Liver (tissue), 3 donors: Measurements from ENCODE around the gene NLGN1.

Experiments
- CTCF ChIP-seq: fragments of 150-350 bp; IDR thresholded peaks from 2 replicates; pipeline ENCODE4 v1.5.1; 2017; ENCODE audit warnings: improper control_type of control experiment, low read depth, low read length; ENCODE audit not compliant: missing input control
- EGR1 ChIP-seq, 2 donors: IDR thresholded peaks; 2 replicates each; pipeline ENCODE4 v1.6.1; 2016 to 2018; ENCODE audit warnings: antibody characterized with exemption in 2 of 2, low read depth in 2 of 2
- FOXA1 ChIP-seq: IDR thresholded peaks from 2 replicates; pipeline ENCODE4 v1.6.1; 2016; ENCODE audit warnings: antibody characterized with exemption
- GABPA ChIP-seq, 2 donors: IDR thresholded peaks in 1 of 2; conservative IDR thresholded peaks in 1 of 2; 2 replicates each; pipeline ENCODE4 v1.6.1; 2016; ENCODE audit warnings: antibody characterized with exemption in 2 of 2, mild to moderate bottlenecking in 1 of 2, moderate library complexity in 1 of 2
- JUND ChIP-seq, 2 donors: IDR thresholded peaks; 2 replicates each; pipeline ENCODE4 v1.6.1; 2016; ENCODE audit warnings: antibody characterized with exemption in 2 of 2
- MAX ChIP-seq: IDR thresholded peaks from 2 replicates; pipeline ENCODE4 v1.6.1; 2016; ENCODE audit warnings: antibody characterized with exemption
- NR2F2 ChIP-seq: IDR thresholded peaks from 2 replicates; pipeline ENCODE4 v1.6.1; 2016; ENCODE audit warnings: antibody characterized with exemption
- REST ChIP-seq: IDR thresholded peaks from 2 replicates; pipeline ENCODE4 v1.6.1; 2016; ENCODE audit warnings: antibody characterized with exemption, mild to moderate bottlenecking
- SP1 ChIP-seq: IDR thresholded peaks from 2 replicates; pipeline ENCODE4 v1.6.1; 2018; ENCODE audit warnings: antibody characterized with exemption, mild to moderate bottlenecking
- TAF1 ChIP-seq: conservative IDR thresholded peaks from 2 replicates; pipeline ENCODE4 v1.6.1; 2016; ENCODE audit warnings: antibody characterized with exemption, mild to moderate bottlenecking
- YY1 ChIP-seq: IDR thresholded peaks from 2 replicates; pipeline ENCODE4 v1.6.1; 2016; ENCODE audit warnings: antibody characterized with exemption, mild to moderate bottlenecking
- donor health status: healthy.
- donor health status: healthy.

GRCh38 chr3:174280186-174280585, 882.6 kb downstream of the NLGN1 start:
- TF ChIP-seq EGR1 (IDR thresholded peaks at IDR 0.05; ENCODE audit: low read depth in 2 of 2) (no peak), CTCF (no peak), MAX (no peak), GABPA (IDR thresholded peaks at IDR 0.05 in 1 of 2, conservative IDR thresholded peaks at IDR 0.05 in 1 of 2) (no peak), TAF1 (no peak), FOXA1 (no peak), YY1 (no peak), NR2F2 (no peak), JUND (IDR thresholded peaks at IDR 0.05) (no peak), SP1 (no peak), REST (no peak)
